H9 (cell line): ENCODE results near the gene ZNF746. TPM values are rescaled to one million over a fixed set of nuclear protein-coding genes. Genes with fewer than 3 reads are reported as not detected.

Experiments used
- DNase-seq: peaks from one replicate; pipeline ENCODE4 v3.0.0-alpha.2; 2017
- H2AFZ ChIP-seq: one replicate; pipeline ENCODE4 v1.6.1; 2013; ENCODE audit warnings: mild to moderate bottlenecking, low read length, control low read depth, moderate library complexity
- H2AK5ac ChIP-seq: 2 replicates; pipeline ENCODE4 v1.6.1; 2013; ENCODE audit warnings: low read length, control low read depth, mixed read lengths; ENCODE audit not compliant: insufficient read length
- H2BK120ac ChIP-seq: one replicate; pipeline ENCODE4 v1.6.1; 2013; ENCODE audit warnings: low read depth, mild to moderate bottlenecking, low read length, control low read depth, inconsistent platforms; ENCODE audit not compliant: poor library complexity, severe bottlenecking
- H2BK12ac ChIP-seq: 2 replicates; pipeline ENCODE4 v1.6.1; 2013; ENCODE audit warnings: low read length, control low read depth, mixed read lengths, low read depth; ENCODE audit not compliant: insufficient read length
- H2BK15ac ChIP-seq: 2 replicates; pipeline ENCODE4 v1.6.1; 2013; ENCODE audit warnings: low read depth, low read length, control low read depth
- H2BK20ac ChIP-seq: one replicate; pipeline ENCODE4 v1.6.1; 2013; ENCODE audit warnings: low read depth, mild to moderate bottlenecking, low read length, control low read depth, inconsistent platforms; ENCODE audit not compliant: poor library complexity, severe bottlenecking
- H2BK5ac ChIP-seq: 2 replicates; pipeline ENCODE4 v1.6.1; 2013; ENCODE audit warnings: low read length, control low read depth, mixed read lengths; ENCODE audit not compliant: insufficient read length
- H3K14ac ChIP-seq: 2 replicates; pipeline ENCODE4 v1.6.1; 2013; ENCODE audit warnings: low read length, control low read depth; ENCODE audit not compliant: insufficient read depth
- H3K18ac ChIP-seq: 2 replicates; pipeline ENCODE4 v1.6.1; 2013; ENCODE audit warnings: low read depth, mild to moderate bottlenecking, mixed read lengths, low read length, control low read depth; ENCODE audit not compliant: insufficient read length
- H3K23ac ChIP-seq: 2 replicates; pipeline ENCODE4 v1.6.1; 2013; ENCODE audit warnings: low read length, control low read depth, mixed read lengths, low read depth; ENCODE audit not compliant: insufficient read length
- H3K23me2 ChIP-seq: 2 replicates; pipeline ENCODE4 v1.6.1; 2013; ENCODE audit warnings: low read depth, mild to moderate bottlenecking, mixed read lengths, low read length, control low read depth; ENCODE audit not compliant: insufficient read length, poor library complexity, severe bottlenecking
- H3K27ac ChIP-seq: 2 replicates; pipeline ENCODE4 v1.5.1; 2013; ENCODE audit warnings: low read length, control low read depth, mixed read lengths, low read depth; ENCODE audit not compliant: insufficient read length
- H3K27me3 ChIP-seq: 2 replicates; pipeline ENCODE4 v1.6.1; 2013; ENCODE audit warnings: low read length, control low read depth, inconsistent platforms; ENCODE audit not compliant: insufficient read depth
- H3K4ac ChIP-seq: 2 replicates; pipeline ENCODE4 v1.6.1; 2013; ENCODE audit warnings: low read depth, mild to moderate bottlenecking, control low read depth, inconsistent platforms, low read length, moderate library complexity
- H3K4me1 ChIP-seq: 2 replicates; pipeline ENCODE4 v1.6.1; 2013; ENCODE audit warnings: low read length, control low read depth, inconsistent platforms; ENCODE audit not compliant: insufficient read depth
- H3K4me2 ChIP-seq: 2 replicates; pipeline ENCODE4 v1.6.1; 2013; ENCODE audit warnings: low read length, control low read depth, mixed read lengths; ENCODE audit not compliant: insufficient read length, insufficient read depth
- H3K56ac ChIP-seq: 2 replicates; pipeline ENCODE4 v1.6.1; 2013; ENCODE audit warnings: low read depth, mild to moderate bottlenecking, mixed read lengths, low read length, control low read depth; ENCODE audit not compliant: insufficient read length
- H3K79me1 ChIP-seq: 2 replicates; pipeline ENCODE4 v1.6.1; 2013; ENCODE audit warnings: low read depth, mild to moderate bottlenecking, moderate library complexity, low read length, control low read depth, inconsistent platforms; ENCODE audit not compliant: insufficient read depth, poor library complexity, severe bottlenecking
- H3K79me2 ChIP-seq: 2 replicates; pipeline ENCODE4 v1.6.1; 2013; ENCODE audit warnings: low read length, control low read depth, inconsistent platforms; ENCODE audit not compliant: insufficient read depth
- H3K9ac ChIP-seq: 2 replicates; pipeline ENCODE4 v1.6.1; 2013; ENCODE audit warnings: low read length, control low read depth, mixed read lengths; ENCODE audit not compliant: insufficient read length; ENCODE audit errors: extremely low read depth
- H3K9me3 ChIP-seq: one replicate; pipeline ENCODE4 v1.6.1; 2013; ENCODE audit warnings: low read depth, low read length, inconsistent platforms; ENCODE audit not compliant: control insufficient read depth
- H3T11ph ChIP-seq: one replicate; pipeline ENCODE4 v1.6.1; 2013; ENCODE audit warnings: mild to moderate bottlenecking, low read length, control low read depth, inconsistent platforms
- H4K20me1 ChIP-seq: one replicate; pipeline ENCODE4 v1.6.1; 2013; ENCODE audit not compliant: control insufficient read depth, insufficient read length, insufficient read depth
- H4K5ac ChIP-seq: 2 replicates; pipeline ENCODE4 v1.6.1; 2013; ENCODE audit warnings: low read depth, mild to moderate bottlenecking, mixed read lengths, low read length, control low read depth; ENCODE audit not compliant: insufficient read length
- H4K8ac ChIP-seq: replicated peaks from 2 replicates; pipeline ENCODE4 v1.6.1; 2013; ENCODE audit warnings: low read length, control low read depth, mixed read lengths, low read depth; ENCODE audit not compliant: insufficient read length
- H4K91ac ChIP-seq: 2 replicates; pipeline ENCODE4 v1.6.1; 2013; ENCODE audit warnings: low read depth, mild to moderate bottlenecking, moderate library complexity, mixed read lengths, low read length, control low read depth; ENCODE audit not compliant: insufficient read length
- H3K27ac Mint-ChIP-seq, 3 experiments: 2 replicates in 2 of 3; 3 replicates in 1 of 3; pipeline ENCODE4 v1.8.0; 2020 to 2021; ENCODE audit warnings: mixed read lengths in 3 of 3, mild to moderate bottlenecking in 1 of 3, moderate library complexity in 1 of 3
- H3K27me3 Mint-ChIP-seq: 2 replicates; pipeline ENCODE4 v1.8.0; 2021; ENCODE audit warnings: low read depth, mild to moderate bottlenecking, moderate library complexity, mixed read lengths
- H3K36me3 Mint-ChIP-seq, 3 experiments: 2 replicates in 2 of 3; 3 replicates in 1 of 3; pipeline ENCODE4 v1.8.0; 2020 to 2021; ENCODE audit warnings: low read depth in 3 of 3, mixed read lengths in 3 of 3; ENCODE audit not compliant: insufficient read depth in 1 of 3
- H3K4me1 Mint-ChIP-seq, 2 experiments: 2 replicates each; pipeline ENCODE4 v1.8.0; 2020; ENCODE audit warnings: mixed read lengths in 2 of 2
- H3K4me3 Mint-ChIP-seq, 2 experiments: 2 replicates in 1 of 2; 3 replicates in 1 of 2; pipeline ENCODE4 v1.8.0; 2020 to 2021; ENCODE audit warnings: mild to moderate bottlenecking in 2 of 2, mixed read lengths in 2 of 2, moderate library complexity in 1 of 2
- H3K9me3 Mint-ChIP-seq, 2 experiments: 2 replicates in 1 of 2; 3 replicates in 1 of 2; pipeline ENCODE4 v1.8.0; 2020; ENCODE audit warnings: mild to moderate bottlenecking in 2 of 2, mixed read lengths in 2 of 2, moderate library complexity in 1 of 2
- WGBS: extraction: QIAGEN DNeasy Blood & Tissue Kit; methylation state at CpG from one replicate; pipeline ENCODE4 v1.1.7; 2013; ENCODE audit warnings: missing lambda C conversion rate, low lambda C conversion rate, mixed read lengths; ENCODE audit not compliant: insufficient read length; ENCODE audit errors: extremely low coverage; 5-methylcytosine and 5-hydroxymethylcytosine counted together
- total RNA-seq: library from RNA; stranded (reverse); gene quantifications from 2 replicates; pipeline ENCODE4 v1.2.1, GENCODE V29; 2021
- TF ChIP-seq, protein P1 (sequence below): fragments of 200-600 bp; sonication (generic); conservative IDR thresholded peaks from 3 replicates; pipeline ENCODE4 v1.8.0; 2021; ENCODE audit warnings: antibody characterized with exemption, mild to moderate bottlenecking

The ZNF746 gene
- total RNA-seq, 1 experiment from 2014 or later = 26.7 TPM

DNA sequence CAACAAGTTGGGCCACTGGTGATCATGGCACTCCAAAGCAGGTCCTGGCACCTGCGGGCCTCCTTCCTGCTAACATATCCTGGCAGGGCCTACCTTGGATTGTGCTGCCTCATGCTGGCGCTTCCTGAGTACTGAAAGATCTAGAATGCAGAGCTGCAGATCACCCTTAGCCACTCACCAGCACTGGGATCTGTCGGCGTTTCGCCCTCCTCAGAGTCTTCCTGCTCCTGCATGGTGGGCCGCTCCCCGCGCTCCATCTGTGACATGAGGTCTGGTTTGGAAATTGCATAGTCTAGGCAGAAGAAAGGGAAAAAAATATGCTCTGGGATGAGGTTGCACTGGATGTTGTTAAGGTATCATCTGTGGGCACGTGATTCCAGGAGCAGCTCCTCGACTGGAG, 46.8 kb downstream of the ZNF746 start:
- Histone ChIP-seq H3K4ac (no peak overlapping the region), H3K14ac (no peak overlapping the region), H3K79me2 (no peaks in the 10 kb centered on the region), H2AK5ac (no peak overlapping the region), H2BK20ac (no peak overlapping the region), H3K9me3 (no peaks in the 10 kb centered on the region), H3K23ac (no peak overlapping the region), H3K27me3 (no peaks in the 10 kb centered on the region), H4K8ac (no peak overlapping the region), H2AFZ (no peak overlapping the region), H3T11ph (no peak overlapping the region), H3K23me2 (no peaks in the 10 kb centered on the region), H3K4me2 (no peak overlapping the region), H2BK12ac (no peak overlapping the region), H3K79me1 (no peaks in the 10 kb centered on the region), H3K56ac (no peak overlapping the region), H2BK5ac (no peak overlapping the region), H4K20me1 (no peaks in the 10 kb centered on the region), H4K91ac (no peak overlapping the region), H3K9ac (no peak overlapping the region), H2BK120ac (no peak overlapping the region), H3K4me1 (no peaks in the 10 kb centered on the region), H3K27ac (no peak overlapping the region), H2BK15ac (no peak overlapping the region), H4K5ac (no peak overlapping the region), H3K18ac (no peak overlapping the region)
- H3K9me3 Mint-ChIP-seq = no peaks in the 10 kb centered on the region
- no peaks in the 10 kb centered on the region for H3K27me3 Mint-ChIP-seq
- no peak overlapping the region for H3K27ac Mint-ChIP-seq
- TF ChIP-seq, protein P1, sequence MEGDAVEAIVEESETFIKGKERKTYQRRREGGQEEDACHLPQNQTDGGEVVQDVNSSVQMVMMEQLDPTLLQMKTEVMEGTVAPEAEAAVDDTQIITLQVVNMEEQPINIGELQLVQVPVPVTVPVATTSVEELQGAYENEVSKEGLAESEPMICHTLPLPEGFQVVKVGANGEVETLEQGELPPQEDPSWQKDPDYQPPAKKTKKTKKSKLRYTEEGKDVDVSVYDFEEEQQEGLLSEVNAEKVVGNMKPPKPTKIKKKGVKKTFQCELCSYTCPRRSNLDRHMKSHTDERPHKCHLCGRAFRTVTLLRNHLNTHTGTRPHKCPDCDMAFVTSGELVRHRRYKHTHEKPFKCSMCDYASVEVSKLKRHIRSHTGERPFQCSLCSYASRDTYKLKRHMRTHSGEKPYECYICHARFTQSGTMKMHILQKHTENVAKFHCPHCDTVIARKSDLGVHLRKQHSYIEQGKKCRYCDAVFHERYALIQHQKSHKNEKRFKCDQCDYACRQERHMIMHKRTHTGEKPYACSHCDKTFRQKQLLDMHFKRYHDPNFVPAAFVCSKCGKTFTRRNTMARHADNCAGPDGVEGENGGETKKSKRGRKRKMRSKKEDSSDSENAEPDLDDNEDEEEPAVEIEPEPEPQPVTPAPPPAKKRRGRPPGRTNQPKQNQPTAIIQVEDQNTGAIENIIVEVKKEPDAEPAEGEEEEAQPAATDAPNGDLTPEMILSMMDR = no peak
- 0 out of 4 replicates have a peak, but pooled peaks cover 0 to 4% of the 10 kb centered on the region in 2 experiments for H3K4me1 Mint-ChIP-seq
- no peak overlapping the region for H3K4me3 Mint-ChIP-seq
- H3K36me3 Mint-ChIP-seq = peaks cover 12 to 61% (median 44%) of the 10 kb centered on the region in 3 experiments; a peak in 6 of 7 replicates
- WGBS = no CpG with 5 or more reads among the region's 10 CpGs
- no peak for DNase-seq
